Superior temporal gyrus (tissue), 1 donor: Measurements from ENCODE around the gene CCDC97.
"Not testable (repeated sequence)": the region's sequence is repeated elsewhere in the genome, so short reads cannot be mapped to it uniquely, and the experiment has no call there.

Experiments used
- DNase-seq: peaks from one replicate; pipeline ENCODE4 v3.0.0-alpha.2; 2016; ENCODE audit errors: extremely low spot score

The CCDC97 gene

DNA sequence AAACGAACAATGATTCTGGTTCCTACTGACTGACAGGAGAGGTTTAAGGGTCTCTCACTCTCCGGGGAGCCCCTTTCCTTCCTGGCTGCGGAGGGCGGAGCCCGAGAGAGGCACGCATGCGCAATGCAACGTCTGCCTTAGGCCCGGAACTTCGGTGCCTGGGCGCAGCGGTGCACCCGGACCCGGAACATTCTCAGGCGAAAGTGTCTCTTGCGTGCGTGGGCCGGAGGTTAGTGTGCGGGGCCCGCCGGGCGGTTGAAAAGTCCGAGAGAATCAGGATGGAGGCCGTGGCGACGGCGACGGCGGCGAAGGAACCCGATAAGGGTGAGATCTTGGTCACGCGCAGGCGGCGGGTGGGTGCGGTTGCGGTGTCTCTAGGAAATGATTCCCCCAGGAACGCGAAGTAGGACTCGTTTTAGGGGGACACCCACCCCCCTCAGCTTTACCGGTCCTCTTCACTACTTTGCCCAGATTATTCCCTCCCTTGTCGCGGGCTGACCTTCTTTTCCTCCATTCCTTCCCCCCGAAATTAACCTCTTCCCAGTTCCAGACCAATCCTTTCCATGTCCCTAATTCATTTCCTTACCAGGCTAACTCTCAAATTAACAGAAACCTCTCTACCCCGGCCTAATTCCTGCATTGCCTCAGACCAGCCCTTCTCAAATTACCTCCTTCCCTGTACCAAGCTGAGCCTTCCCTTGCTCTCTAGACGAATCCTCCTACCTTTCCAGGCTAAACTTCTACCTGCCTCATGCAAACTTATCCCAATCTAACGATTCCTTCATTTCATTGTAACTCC lies at the start of gene CCDC97:
Gene CCDC97, plus strand, starts transcription at position 140 of the 799 bp plus-strand sequence. Its CDS starts 139 bp downstream, at position 279.
- DNase-seq = peak; percentile 93

DNA sequence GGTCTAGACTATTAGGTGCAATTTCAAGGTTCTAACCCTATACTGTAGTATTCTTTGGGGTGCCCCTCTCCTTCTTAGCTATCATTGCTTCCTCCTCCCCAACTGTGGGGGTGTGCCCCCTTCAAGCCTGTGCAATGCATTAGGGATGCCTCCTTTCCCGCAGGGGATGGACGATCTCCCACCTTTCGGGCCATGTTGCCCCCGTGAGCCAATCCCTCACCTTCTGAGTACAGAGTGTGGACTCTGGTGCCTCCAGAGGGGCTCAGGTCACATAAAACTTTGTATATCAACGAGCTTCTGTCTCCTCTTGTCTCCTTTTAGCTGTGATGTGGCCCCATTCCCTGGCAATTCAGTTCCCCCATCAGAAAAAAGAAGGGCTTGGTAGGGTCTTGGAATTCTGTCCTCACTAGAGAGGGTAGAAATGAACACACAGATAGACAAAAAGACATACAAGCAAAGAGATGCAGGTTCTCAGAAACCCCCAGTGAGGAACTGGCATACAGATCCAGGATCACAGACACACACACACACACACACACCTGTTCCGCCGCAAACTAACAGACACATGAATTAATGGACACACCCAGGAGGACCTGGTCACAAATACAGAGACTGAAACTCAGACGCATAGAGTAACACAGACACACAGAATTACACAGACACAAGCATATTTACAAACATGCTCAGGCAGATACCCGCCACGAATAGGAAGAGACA lies 48.3 kb upstream of the CCDC97 start:
- no peak for DNase-seq

DNA sequence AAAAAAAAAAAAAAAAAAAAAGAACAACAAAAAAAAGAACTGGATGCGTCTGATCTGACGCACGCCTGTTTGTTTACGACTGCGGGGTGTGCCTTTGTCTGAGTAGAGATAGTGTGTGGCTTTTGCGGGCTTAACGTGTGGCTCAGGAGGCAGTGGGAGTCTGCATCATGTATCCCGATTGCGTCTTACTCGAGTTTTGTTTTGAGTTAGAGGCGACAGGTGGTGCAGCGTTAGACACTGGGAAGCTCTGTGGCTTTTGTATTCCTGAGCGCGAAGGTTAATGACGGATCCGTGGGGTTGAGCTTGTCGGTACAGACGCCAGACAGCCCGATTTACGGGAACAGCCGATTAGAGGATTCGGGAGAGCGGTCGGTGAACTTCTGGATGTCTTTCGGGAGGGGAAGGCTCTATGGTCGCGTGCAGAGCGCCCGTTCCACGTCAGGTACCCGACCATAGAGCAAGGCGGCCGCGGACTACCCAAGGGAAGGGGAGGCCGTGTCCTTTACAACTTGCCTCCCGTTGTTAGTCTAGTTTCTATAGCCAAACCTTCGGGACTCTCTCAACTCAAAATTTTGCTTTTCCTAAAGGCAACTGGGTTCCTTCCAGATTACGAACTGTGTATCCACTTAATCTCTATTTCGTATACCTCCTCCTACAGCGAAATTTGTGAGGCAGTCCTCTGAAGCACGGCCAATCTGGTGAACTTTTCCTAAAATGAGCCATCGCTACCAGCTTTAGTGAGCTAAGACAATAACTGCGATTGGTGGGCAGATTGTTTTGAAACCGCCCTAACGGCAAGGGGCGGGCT lies 46.7 kb upstream of the CCDC97 start:
- DNase-seq = no peak

DNA sequence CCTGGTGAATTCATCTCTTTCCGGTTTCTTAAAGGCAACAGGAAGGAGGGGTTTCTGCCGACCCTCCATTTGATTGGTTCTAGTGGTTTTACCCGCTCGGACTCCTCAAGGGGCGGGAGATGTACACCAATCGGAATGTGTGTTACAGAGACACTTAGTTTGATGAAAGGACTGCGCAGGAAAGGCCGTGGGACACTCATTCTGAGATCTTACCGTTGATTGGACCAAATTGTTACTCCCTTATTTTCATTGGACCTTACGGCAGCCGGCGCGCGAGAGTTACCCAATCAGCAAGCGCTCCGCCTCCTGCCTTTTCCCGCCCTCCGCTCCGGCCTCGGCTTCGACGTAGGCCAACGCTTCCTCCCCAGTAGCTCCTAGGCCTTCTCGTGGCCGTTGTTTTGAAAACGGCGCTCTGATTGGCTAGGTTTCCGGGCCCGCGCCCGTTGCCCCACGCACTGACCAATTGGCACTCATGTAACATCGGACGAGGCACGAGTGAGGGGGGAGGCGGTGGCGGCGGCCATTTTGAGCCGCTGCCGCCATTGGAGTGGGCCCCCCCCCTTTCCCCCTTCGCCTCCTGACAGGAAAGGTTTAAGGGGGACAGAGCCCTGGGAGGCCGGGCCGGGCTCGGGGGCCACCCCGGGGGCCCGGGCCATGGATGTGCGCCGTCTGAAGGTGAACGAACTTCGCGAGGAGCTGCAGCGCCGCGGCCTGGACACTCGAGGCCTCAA lies 46.0 kb upstream of the CCDC97 start, which contains the start of gene HNRNPUL1:
Gene HNRNPUL1, plus strand, starts transcription at position 523 of the 731 bp plus-strand sequence. Its CDS starts 132 bp downstream, at position 655.
- DNase-seq = peak; percentile 100

DNA sequence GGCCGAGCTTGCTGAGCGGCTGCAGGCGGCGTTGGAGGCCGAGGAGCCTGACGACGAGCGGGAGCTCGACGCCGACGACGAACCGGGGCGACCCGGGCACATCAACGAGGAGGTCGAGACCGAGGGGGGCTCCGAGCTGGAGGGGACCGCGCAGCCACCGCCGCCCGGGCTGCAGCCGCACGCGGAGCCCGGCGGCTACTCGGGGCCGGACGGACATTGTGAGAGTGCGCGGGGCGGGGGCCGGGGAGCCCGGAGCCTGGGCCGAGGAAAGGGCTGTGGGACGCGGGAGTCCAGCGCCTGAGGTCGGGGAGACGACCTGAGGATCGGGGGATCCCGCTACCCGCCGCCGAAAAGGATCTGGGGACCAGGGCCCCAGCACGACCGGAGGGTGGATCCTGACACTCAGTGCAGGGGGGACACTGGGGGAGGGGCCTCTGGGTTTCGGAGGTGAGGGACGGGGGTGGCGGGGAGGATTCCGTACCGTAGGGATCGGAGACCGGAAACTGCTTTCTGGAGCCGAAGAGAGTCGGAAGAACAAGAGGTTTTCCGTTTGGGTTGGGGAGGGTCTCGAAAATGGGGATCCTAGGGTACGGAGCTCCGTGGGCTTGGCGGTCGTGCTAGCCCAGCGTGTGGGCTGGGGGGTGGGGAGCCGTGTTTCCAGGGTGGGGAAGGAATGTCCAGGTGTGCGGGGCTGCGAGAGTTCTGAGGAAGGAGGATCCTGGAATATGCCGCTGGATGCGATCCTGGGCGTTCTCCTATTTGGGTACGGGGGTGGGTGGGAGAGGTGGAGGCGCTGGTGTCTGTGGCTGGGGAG lies 45.2 kb upstream of the CCDC97 start:
- peak; percentile 9 for DNase-seq

DNA sequence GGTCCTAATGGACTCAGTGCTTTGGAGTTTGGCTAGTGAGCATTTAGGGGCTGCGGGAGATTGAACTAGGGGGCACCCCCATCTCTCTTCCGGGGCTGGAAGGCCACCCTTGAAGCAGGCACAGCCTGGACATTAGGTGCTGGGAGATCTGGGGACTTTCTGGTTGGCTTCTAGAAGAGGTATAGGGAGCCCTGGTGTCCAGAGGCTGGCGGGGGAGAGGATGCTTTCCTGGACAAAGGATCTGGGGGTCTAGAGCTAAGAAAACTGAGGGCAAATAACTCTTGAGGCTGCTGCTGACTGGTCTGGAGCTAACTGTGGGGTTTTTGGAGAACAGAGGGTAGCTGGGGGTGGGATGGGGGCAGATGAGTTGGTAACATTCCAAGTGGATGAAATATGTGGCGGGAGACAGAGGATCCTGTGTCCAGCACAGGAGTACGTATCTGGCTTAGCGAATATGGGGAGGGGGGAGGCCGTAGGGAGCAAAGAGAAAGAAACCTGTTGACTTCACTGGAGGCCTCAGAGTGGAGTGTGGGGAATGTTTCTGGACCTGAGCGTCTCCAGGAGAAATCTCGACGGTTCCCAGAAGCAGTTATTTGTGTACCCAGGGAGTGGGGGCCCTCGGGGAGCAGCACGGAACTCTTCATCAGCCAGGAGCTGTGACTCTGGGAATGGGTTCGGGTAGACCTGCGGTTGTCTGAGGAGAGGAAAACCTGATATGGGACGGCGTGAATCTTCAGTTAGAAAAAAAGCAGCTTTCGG lies 44.4 kb upstream of the CCDC97 start:
- no peak for DNase-seq

DNA sequence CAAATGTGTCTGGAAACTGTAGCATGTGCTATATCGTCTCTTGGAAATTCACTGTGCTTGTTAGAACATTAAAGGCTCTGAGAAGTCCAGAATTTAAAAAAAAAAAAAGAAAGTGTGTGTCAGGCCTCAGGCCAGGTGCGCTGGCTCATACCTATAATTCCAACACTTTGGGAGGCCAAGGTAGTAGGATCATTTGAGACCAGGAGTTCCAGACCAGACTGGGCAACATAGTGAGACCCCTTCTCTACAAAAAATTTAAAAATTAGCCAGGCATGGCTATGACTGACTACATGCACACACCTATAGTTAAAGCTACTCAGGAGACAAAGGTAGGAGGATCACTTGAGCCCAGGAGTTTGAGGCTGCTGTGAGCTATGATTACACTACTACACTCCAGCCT lies 40.9 kb upstream of the CCDC97 start:
- no peak for DNase-seq

DNA sequence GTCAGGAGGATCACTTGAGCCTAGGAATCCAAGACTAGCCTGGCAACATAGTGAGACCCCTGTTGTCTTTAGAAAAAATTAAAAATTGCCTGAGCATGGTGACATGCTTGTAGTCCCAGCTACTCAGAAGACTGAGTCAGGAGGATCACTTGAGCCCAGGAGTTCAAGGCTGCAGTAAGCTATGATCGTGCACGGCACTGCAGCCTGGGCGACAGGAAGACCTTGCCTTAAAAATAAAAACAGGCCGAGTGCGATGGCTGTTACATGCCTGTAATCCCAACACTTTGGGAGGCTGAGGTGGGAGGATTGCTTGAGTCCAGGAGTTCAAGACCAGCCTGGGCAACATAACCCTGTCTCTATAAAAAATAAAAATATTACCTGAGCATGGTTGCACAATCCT lies 40.4 kb upstream of the CCDC97 start:
- no peak for DNase-seq

DNA sequence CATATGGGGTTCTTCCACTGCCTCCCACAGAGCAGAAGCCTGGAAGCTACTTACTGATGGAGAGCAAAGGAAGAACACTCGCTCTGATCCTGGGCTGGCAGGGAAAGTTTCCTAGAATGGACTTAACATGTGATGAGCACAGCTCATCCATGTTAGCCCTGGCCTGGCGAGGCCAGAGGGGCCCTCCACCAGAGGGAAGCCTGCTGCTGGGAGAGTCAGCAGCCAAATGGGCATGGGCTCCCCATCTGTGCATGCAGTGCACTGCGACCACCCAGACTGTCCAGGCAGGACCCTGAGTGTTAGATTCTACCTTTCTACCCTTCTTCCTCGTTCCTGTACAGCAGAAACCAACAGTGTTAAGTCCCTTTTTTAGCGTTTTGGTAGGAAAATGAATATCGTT lies 36.9 kb upstream of the CCDC97 start:
- no peak for DNase-seq

DNA sequence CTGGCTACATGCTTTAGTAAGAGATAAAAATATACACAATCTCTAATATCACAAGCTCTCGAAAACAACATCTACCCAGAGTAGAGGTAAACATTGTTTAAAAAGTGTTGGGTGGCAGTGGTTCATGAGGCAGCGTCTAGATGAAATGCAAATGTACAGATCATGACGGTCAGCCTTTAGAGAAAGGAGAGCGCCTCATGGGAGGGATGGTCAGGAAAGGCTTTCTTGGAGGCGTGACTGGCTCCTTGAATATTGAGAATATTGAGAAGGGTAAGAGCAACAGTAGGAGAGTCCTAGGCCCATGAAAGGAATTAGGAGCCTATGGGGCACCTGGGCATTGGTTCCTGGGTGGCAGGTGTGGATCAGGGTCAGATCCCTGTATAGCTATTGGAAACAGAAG lies 35.2 kb upstream of the CCDC97 start:
- DNase-seq = no peak

DNA sequence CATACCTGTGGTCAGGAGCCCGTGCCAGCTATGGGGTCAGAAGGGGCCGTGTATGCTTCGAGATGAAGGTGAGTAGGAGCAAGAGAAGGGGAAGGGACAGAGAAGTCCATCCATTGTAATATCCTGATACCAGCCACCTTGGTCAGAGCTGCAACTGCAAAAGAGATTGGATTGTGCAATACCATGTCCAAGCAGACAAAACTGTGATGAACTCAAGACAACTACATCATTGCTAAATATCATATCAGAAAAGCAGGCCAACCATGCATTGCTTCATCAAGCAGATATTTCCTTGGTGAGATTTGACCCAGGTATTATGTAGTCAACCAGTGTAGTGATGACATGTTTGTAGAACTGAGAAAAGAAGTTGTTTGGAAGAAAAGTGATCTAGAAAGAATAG lies 33.7 kb upstream of the CCDC97 start:
- DNase-seq = no peak

DNA sequence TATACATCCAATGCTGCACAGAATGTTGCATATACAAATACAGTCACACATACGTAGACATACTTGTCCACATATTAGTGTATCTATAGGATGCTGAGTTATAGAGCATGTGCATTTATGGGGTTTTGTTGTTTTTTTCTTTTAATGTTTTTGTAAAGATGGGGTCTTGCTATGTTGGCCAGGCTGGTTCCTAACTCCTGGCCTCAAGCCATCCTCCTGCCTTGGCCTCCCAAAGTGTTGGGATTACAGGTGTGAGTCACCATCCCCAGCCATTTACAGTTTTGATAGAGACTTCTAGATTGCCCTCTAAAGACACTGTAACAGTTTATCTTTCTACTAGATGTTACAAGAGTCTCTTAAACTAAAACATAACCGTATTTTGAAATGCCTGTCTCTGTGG lies 31.5 kb upstream of the CCDC97 start:
- no peak for DNase-seq

DNA sequence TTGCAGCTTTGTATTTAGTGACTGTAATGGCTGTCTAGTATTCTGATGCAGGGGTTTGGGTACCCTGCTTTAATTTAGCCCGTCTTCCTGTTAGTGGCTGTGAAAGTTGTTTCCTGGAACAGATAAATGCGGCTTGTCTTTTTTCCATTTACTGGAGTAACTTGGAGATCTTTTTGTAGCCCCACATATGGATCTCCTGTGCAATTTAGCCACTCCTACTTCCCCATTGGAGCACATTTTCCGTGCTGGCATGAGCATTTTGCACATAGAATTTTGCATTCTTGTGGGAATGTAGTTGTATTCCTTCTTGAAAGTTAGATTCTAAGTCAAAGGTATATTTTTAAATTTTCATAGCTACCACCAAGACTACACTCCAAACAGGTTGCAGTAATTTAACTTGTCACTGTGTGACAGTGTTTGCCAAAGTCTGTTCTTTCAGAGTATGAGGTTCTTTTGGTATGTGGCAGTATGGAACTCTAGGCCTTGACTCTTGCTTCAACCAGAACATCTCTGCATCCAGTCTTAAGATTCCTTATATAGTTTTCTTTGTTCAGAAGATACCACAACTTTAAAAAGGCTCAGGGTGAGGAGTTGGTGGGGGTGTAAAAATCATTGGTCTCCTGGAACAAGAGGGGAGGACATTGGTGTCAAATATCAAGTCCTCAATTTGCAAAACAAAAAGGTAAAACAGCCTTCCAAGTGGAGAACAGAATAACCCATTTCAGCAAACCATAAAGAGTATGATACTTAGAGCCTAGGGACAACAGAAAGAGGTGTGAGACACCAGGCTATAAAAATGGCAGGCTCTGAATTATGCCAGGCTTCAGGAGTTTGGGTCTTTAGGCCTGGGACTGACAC lies 21.1 kb upstream of the CCDC97 start:
- no peak for DNase-seq

DNA sequence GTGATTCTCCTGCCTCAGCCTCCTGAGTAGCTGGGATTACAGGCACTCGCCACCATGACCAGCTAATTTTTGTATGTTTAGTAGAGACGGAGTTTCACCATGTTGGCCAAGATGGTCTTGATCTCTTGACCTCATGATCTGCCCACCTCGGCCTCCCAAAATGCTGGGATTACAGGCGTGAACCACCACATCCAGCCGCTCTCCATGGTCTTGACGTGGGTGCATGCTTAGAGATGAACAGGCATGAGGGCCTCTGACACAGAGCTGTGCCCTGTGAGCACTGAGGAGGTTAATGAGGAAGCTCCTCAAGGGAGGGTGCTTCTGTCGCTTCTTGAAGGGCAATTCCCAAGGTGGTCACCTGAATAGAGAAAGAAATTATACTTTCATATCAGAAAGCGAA lies 20.2 kb upstream of the CCDC97 start:
- not testable (repeated sequence) for DNase-seq

DNA sequence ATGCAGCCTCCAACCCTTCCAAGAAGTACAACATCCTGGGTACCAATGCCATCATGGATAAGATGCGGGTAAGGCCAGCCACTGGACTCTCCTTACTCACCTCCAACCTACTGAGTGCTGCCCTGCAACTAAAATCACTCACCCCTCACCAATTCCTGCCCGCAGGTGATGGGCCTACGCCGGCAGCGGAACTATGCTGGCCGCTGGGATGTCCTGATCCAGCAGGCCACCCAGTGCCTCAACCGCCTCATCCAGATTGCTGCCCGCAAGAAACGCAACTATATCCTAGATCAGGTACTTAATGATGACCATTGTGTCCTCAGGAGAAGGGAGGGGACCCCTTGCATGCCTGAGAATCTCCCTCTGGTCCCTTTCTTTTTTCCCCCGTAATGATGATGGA lies 15.6 kb upstream of the CCDC97 start:
- DNase-seq = no peak

DNA sequence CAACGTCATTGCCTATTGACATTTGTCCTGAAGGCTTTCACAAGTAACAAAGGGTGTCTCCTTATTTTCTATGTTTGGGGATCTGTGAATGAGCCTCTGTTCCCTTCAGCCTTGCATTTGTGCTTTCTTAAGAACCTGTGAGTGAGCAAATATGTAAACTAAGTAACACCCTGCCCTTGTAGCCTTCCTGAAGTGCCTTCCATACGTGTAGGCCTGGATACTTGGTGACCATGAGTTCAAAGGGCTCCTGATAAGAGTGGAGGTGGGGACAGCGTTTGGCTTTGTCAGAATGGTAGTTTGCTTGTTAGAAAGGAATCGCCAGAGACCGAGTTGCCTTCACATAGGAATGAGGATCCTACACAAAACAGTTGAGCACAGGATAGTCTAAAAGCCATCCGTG lies 14.5 kb upstream of the CCDC97 start:
- DNase-seq = no peak

DNA sequence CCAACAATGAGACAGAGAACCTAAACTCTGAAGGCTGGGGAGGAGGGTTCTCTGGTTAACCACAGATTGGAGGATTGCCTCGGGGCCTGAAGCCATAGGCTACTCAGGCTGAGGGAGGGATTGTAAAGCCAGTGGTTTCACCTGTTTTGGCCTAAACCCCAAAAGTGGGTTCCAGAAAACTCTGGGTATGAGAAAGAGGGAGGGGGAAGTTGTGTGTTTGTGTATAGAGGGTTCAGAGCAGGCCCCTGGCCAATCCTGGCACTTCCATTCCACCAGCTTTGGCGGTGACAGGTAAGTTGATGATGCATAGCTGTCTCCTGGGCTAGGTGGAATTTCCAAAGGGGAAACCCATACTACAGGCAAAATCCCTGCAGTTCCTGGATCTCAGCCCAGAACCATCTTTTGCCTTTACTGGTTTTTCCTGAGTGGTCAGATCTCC lies 13.5 kb upstream of the CCDC97 start:
- no peak for DNase-seq

DNA sequence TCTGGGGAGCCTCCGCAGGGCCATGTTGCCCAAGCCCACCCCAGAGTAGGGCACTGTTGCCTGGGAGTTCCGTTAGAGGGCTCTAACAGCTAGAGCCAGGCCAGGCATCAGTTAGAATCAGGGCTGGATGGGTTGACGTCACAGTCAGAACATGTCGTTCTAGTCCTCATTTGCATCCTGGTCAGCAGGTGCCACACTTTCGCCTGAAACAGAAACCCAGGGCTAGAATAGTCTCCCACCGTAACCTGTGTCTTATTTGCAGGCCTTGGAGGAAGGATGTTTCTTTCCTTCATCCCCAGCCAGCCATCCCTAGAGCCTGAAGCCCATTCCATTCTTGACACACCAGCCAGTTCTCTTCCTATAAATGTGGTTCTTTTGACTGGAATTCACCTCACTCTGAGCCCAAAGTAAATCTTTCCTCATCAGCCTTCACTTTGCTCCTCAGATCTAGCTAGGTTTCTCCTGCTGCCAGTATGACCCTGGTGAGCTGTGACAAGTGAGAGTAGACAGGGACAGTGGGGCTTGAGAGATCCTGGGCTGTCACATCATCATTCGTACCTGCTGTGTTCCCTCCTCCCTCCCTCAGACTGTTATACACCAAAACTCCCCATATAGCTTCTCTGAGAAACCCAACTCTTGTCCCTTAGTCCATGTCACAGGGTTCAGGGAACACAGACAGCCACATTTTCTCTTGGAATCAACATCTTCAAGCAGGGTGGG lies 12.2 kb upstream of the CCDC97 start:
- peak; percentile 11 for DNase-seq
